Kidney (tissue), 14 donors: Measurements from ENCODE around the gene CDH13. TPM values are rescaled to one million over a fixed set of nuclear protein-coding genes. Genes with fewer than 3 reads are reported as not detected.

Experiments
- DNase-seq, 5 donors: peaks; one replicate each; pipeline ENCODE4 v3.0.0-alpha.2; 2013 to 2020
- FAIRE-seq: peaks from 2 replicates; lab custom pipeline; 2012; peaks lifted over from hg19 to GRCh38; lab: Jason Lieb, UNC
- H3K27ac ChIP-seq, 2 donors: one replicate each; pipeline ENCODE4 v1.7.0; 2013; ENCODE audit warnings: low read depth in 2 of 2, low read length in 2 of 2, inconsistent platforms in 1 of 2
- H3K27me3 ChIP-seq: one replicate; pipeline ENCODE4 v1.7.1; 2013; ENCODE audit warnings: low read length, inconsistent platforms; ENCODE audit not compliant: control insufficient read depth, insufficient read depth
- H3K36me3 ChIP-seq, 3 donors: one replicate each; pipeline versions ENCODE4 v1.7.0 to v1.7.1; 2013; ENCODE audit warnings: low read length in 3 of 3, control low read depth in 1 of 3, inconsistent platforms in 1 of 3; ENCODE audit not compliant: insufficient read depth in 3 of 3, control insufficient read depth in 2 of 3
- H3K4me1 ChIP-seq, 3 donors: one replicate each; pipeline versions ENCODE4 v1.7.0 to v1.7.1; 2013; ENCODE audit warnings: low read length in 3 of 3, inconsistent platforms in 1 of 3, low read depth in 1 of 3; ENCODE audit not compliant: control insufficient read depth in 2 of 3, insufficient read depth in 2 of 3
- H3K4me3 ChIP-seq, 3 donors: one replicate each; pipeline versions ENCODE4 v1.7.0 to v1.8.1; 2013; ENCODE audit warnings: low read length in 3 of 3, control low read depth in 1 of 3, inconsistent platforms in 1 of 3
- H3K9ac ChIP-seq, 3 donors: one replicate each; pipeline versions ENCODE4 v1.7.0 to v1.7.1; 2013; ENCODE audit warnings: low read length in 3 of 3, control low read depth in 1 of 3, inconsistent platforms in 1 of 3
- H3K9me3 ChIP-seq, 3 donors: one replicate each; pipeline versions ENCODE4 v1.7.0 to v1.7.1; 2013; ENCODE audit warnings: low read length in 3 of 3, control low read depth in 1 of 3, inconsistent platforms in 1 of 3; ENCODE audit not compliant: control insufficient read depth in 2 of 3, insufficient read depth in 1 of 3
- CTCF ChIP-seq: IDR thresholded peaks from 3 replicates; pipeline ENCODE4 v1.5.1; 2012; ENCODE audit warnings: mild to moderate bottlenecking, moderate library complexity, borderline replicate concordance; ENCODE audit not compliant: insufficient read depth; ENCODE audit errors: extremely low read depth
- intact Hi-C: fragments of 100-400 bp; cut with DNase I; formaldehyde crosslinking; loops from one replicate; pipeline ENCODE4 v1.11.1; 2022
- polyA plus RNA-seq: library from polyadenylated mRNA; stranded (reverse); fragments of 350-450 nt; fragmentation: Illumina TruSeq; extraction: RNeasy Lipid Tissue Mini Kit (QIAGEN cat#74804); gene quantifications from one replicate; pipeline ENCODE4 v1.2.3, GENCODE V29; 2014; ENCODE audit warnings: low read depth, low replicate concordance; ENCODE audit not compliant: insufficient read depth
- total RNA-seq: library from RNA; stranded (reverse); fragmentation: NEBNext Ultra II Directional; extraction: Animal tissue kit (Norgen Biotek cat#: 25700); gene quantifications from one replicate; pipeline ENCODE4 v1.2.1, GENCODE V29; 2021
- donor health status: control.
- donor health status: control.
- donor health status: control.
- donor health status: control.
- donor health status: control.
- donor health status: DM: yes; HTN: yes; CAD: no.
- donor health status: Normal renal cell carcinoma (clear cell type).

The CDH13 gene
- total and polyA plus RNA-seq, 2 donors from 2014 or later, result 4.8 to 13.8 TPM

- intact Hi-C loops, result no loop called here
- no peaks in the 10 kb centered on the region for H3K36me3 ChIP-seq
- H3K9me3 ChIP-seq, result no peaks in the 10 kb centered on the region
- no peak overlapping the region for H3K27ac ChIP-seq
- H3K9ac ChIP-seq, result no peak overlapping the region
- DNase-seq (no peak), FAIRE-seq (no peak)
- TF ChIP-seq CTCF, result no peak
- no peaks in the 10 kb centered on the region for H3K27me3 ChIP-seq
- no peak overlapping the region for H3K4me3 ChIP-seq
- no peaks in the 10 kb centered on the region for H3K4me1 ChIP-seq
Measured at GRCh38 chr16:82643936-82644630, 17.3 kb downstream of the CDH13 start.

- no peaks in the 10 kb centered on the region for H3K9me3 ChIP-seq
- H3K4me3 ChIP-seq, result no peak overlapping the region
- no peak for DNase-seq
- H3K9ac ChIP-seq, result no peak overlapping the region
- H3K36me3 ChIP-seq, result no peaks in the 10 kb centered on the region
- no peaks in the 10 kb centered on the region for H3K4me1 ChIP-seq
- intact Hi-C loops, result no loop called here
- TF ChIP-seq CTCF, result no peak
- H3K27me3 ChIP-seq, result no peaks in the 10 kb centered on the region
- no peak for FAIRE-seq
- H3K27ac ChIP-seq, result no peak overlapping the region
Measured at GRCh38 chr16:82646504-82646903, 19.7 kb downstream of the CDH13 start.

DNA sequence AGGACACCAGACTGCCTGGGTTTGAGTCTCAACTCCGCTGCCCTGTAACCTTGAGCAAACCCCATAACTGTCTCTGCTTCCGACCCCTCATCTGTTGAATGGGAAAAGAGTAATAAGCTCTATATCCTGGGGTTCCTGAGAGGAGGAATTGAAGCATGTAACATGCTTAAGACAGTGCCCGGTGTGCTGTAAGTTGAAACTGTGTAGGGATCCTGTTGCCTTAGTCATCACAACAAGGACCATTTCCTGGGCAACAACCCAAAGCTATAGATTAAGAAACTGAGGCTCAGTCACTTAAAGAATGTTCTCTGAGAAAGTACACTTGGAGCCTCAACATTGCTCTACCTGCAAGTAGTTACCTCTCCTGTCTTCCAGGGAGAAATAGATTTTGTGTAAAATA lies 23.0 kb downstream of the CDH13 start:
- Histone ChIP-seq H3K36me3 (no peaks in the 10 kb centered on the region), H3K9ac (no peak overlapping the region), H3K27ac (no peak overlapping the region), H3K27me3 (no peaks in the 10 kb centered on the region), H3K4me1 (peaks cover 0 to 2% (median 0%) of the 10 kb centered on the region in 3 donors), H3K9me3 (no peaks in the 10 kb centered on the region), H3K4me3 (no peak overlapping the region)
- FAIRE-seq, result no peak
- DNase-seq, result no peak
- intact Hi-C loops, result no loop called here
- no peak for TF ChIP-seq CTCF

DNA sequence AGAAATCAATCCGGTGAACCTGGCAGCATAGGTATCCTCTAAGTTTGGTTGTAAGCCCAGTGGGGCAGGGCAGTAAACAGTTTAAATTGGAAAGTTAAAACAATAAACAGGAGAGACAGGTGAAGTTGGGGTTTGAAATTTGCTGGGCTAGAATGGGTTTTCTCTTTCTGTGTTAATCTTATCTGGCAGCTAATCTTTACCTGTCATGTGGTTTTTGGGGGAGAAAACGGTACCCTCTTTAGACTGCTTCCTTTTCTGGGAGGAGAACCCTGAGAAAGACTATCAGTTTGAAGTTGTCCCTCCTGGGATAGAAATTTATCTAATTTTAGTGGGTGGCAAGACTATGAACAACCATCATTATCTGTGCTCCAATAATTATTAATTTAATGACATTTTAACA lies 24.0 kb downstream of the CDH13 start:
- intact Hi-C loops, result no loop called here

More for the DNA sequence above, 24.0 kb downstream of the CDH13 start:
- TF ChIP-seq CTCF, result no peak
- DNase-seq, result no peak
- H3K4me1 ChIP-seq, result peaks cover 0 to 2% (median 0%) of the 10 kb centered on the region in 3 donors
- no peak overlapping the region for H3K27ac ChIP-seq
- H3K9ac ChIP-seq, result no peak overlapping the region
- no peaks in the 10 kb centered on the region for H3K9me3 ChIP-seq
- no peaks in the 10 kb centered on the region for H3K36me3 ChIP-seq
- no peak for FAIRE-seq
- no peak overlapping the region for H3K4me3 ChIP-seq
- H3K27me3 ChIP-seq, result no peaks in the 10 kb centered on the region
